ENCODE data around the gene TGM2.

TGM2 gene

DNA sequence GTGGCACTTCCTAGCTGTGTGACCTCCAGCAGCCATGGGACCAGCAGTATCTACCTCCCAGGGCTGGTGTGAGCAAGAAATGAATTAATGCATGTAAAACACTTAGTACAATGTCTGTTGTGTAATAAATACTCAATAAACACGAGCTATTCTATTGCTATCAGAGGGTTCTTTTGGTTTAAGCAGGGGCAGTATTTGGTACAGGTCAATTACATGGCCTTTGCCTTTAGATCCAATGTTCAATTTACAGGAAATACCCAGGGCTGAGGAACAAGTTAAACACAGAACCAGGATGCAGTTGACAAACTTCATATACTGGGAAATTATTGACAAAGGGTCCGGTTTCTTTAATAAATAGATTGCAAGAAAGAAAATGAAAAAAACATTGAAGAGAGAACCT, 2.9 kb downstream of the TGM2 start:
- no peak for DNase-seq (ENCODE audit: low read depth, low spot score)

DNA sequence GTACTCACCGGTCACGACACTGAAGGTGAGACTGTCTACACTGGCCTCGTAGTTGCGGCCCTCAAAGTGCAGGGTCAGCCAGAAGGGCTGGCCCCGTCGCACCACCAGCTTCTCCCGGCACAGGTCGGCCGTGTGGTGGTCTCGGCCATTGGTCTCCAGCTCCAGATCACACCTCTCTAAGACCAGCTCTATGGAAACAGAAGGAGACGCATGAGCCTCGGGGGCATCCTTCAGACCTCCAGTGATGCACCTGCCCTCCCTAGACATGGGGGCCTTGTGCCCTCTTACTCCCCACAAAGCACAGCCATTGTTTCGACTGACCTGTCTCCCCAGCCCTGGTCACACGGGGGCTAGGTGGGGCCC, 3.7 kb downstream of the TGM2 start:
- DNase-seq (ENCODE audit: low read depth, low spot score) = no peak

- DNase-seq (ENCODE audit: low read depth, low spot score) = no peak
Measured at GRCh38 chr20:38159957-38160756, 4.9 kb downstream of the TGM2 start.

GRCh38 chr20:38159566-38159956, 5.5 kb downstream of the TGM2 start:
- DNase-seq (ENCODE audit: low read depth, low spot score) = no peak

DNA sequence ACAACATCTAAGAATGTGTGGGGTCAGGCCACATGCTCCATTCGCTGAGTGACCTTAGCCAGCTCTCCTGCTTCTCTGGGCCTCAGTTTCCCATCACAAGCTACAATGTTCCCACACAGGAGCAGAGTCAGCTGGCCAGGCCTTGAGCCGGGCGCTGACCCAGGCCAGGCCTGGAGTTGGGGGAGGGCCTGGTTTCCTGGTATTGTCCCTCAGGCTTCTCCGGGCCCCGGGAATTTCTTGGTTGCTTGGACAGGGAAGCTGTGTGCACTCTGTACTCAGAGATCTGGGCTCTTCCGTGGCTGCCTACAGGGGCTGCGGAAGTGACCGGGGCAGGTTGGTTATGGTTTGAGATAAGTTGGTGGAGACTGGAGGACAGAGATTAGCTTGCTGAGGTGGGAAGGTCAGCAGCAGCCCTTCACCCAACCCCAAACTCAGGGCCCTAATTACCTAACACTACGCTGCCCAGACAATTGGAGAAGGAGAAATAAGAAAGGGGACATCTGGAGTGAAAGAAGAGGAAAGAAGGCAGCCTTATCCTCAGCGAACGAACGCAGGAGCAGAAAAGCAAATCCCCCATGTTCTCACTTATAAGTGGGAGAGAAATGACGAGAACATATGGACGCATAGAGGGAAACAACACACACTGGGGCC, 6.2 kb downstream of the TGM2 start:
- no peak for DNase-seq (ENCODE audit: low read depth, low spot score)

DNA sequence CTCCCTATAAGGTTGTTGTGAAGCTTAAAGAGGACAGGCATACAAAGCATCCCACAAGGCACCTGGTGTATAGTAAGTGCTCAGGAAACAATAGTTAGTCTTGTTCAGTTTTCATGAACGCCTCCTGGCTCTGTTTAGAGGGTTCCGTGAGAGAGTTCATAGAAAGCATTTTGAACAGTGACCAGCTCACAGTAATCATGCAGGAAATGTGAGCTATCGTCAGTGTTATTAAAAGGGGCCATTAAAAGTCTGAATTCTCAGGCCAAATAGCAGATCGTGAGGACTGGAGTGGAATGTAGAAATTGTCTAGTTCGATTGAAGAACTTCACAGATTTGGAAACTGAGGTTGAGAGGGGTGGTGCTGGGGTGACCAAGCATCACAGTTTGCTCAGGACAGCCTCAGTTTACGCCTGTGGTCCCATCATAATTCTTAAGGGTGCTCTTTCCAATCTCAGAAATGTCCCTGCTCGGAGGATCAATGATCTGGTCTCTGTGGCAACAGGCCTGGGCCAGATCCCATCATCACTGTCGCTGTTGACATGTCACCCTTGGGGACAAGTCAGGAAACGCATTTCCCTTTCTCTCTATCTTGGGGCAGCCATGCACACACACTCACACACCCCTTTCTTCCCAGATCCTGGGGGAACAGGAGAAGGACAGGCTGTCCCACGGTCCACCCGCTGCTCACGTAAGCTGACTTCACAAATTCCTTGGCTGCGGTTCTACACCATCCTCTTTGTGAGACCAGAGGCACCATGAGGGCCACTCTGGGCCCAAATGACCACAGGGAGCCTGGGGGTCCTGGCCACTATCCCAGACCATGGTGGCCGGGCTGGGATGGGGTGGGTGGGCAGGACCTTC, 7.2 kb downstream of the TGM2 start:
- DNase-seq (ENCODE audit: low read depth, low spot score) = no peak

- DNase-seq (ENCODE audit: low read depth, low spot score) = no peak
Measured at GRCh38 chr20:38156888-38157634, 8.0 kb downstream of the TGM2 start.

DNA sequence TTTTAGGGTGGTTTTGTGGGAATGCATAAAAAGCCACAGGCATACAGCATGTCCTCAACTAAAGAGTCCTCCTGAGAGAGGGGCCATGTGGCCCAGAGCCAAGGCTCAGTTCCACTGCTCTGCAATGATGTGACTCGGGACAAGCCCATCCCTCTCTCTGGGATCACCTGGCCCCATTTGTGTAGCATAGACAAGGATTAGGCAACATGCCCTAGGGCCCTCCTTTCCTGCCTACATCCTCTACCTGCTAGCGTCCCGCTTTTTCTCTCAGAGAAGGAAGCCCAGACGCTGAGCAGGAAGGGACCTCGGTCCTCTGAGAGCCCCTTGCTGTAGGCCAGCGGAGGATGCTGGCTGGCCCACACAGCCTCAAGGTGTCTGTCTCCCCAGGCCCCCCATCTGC, 8.8 kb downstream of the TGM2 start:
- DNase-seq (ENCODE audit: low read depth, low spot score) = no peak

- DNase-seq (ENCODE audit: low read depth, low spot score) = no peak
Measured at GRCh38 chr20:38155811-38156210, 9.3 kb downstream of the TGM2 start.

GRCh38 chr20:38153401-38153800, 11.7 kb downstream of the TGM2 start:
- DNase-seq (ENCODE audit: low read depth, low spot score) = no peak

GRCh38 chr20:38152621-38153221, 12.3 kb downstream of the TGM2 start:
- DNase-seq (ENCODE audit: low read depth, low spot score) = no peak

- DNase-seq (ENCODE audit: low read depth, low spot score) = no peak
Measured at GRCh38 chr20:38152175-38152620, 12.9 kb downstream of the TGM2 start.

DNA sequence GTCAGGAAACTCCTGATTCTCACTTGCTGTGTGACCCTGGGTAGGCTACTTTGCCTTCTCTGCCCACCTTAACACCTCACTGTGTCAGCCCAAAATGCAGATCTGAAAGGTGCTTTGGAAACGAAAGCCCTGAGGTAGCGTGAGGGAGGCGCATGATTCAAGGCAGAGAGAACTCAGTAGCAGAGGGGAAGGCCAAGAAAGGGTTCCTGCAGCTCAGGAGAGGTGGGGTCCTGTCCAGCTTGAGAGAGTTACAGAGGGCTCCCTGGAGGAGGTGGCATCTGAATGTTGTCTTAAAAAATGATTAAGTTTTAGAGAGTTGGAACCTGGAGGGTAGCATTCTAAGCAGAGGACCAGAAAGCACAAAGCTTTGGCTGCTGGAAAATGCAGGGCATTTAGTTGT, 13.6 kb downstream of the TGM2 start:
- DNase-seq (ENCODE audit: low read depth, low spot score) = no peak

- no peak for DNase-seq (ENCODE audit: low read depth, low spot score)
Measured at GRCh38 chr20:38150335-38151170, 14.5 kb downstream of the TGM2 start.

DNA sequence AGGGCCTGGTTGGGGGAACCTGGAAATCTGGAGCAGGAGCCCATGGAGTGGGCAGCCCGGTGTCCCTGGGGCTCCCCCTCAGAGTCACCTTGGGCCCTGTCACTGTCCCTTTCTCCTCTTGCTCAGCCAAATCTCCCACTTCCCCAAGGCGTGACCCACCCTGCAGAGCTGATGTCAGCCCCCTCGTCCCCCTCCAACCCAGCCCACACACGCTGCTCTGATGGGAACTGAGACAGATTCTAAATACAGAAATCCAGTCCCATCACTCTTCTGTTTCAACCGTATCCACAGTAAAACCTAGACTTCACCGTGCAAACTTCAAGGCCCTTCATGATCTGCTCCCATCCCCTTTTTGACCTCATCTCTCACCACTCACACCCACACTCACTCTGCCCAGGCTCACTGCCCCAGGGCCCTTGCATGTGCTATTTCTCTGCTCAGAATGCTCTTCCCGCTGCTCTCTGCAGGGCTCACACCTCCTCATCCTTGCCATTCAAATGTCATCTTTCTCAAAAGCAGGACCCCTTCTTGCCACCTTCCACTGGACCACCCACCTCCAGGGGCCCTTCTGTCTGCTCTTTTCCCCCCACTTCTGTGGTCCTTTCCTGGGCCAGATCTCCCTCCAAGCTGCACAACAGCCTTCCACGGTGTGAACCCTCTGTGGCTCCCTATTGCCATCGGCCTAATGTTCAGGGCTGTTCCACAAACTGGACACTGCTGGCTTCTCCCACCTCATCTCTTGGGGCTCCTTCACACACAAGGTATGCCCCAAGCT, 16.6 kb downstream of the TGM2 start:
- no peak for DNase-seq (ENCODE audit: low read depth, low spot score)

DNA sequence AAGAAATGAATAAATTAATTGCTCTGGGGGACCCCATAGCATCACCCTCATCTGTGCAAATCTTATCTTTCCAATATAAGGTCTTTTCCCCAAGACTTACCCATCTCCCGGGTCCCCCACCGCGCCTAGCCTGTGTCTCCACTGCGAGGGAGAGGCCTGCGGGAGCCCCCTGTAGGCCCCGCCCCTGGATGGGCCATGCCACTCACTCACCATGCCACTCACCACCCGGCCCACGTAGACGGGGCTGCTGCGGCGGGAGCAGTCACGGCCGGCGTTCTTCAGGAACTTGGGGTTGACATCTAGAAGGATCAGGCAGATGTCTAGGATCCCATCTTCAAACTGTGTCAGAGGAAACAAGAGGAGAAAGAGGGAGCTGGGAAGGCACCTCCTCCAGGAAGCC, 17.3 kb downstream of the TGM2 start:
- no peak for DNase-seq (ENCODE audit: low read depth, low spot score)

- DNase-seq (ENCODE audit: low read depth, low spot score) = no peak
Measured at GRCh38 chr20:38147163-38147562, 17.9 kb downstream of the TGM2 start.

DNA sequence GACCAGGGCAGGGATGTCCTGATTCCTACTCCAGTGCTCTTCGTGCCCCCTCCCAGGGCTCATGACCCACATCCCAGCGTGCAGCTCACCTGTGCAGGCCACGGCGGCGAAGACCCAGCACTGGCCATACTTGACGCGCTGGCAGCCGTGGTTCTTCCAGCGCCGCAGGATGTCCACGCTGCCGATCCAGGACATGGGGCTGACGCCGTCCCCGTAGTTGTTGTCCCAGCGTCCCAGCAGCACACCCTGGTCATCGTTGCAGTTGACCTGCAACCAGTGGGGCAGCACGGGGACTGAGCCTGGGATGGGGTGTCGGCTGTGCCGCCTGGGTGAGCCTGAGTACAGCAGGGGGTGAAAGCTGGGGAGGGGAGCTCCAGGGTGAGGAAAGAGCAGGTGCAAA, 18.4 kb downstream of the TGM2 start:
- DNase-seq (ENCODE audit: low read depth, low spot score) = no peak

- DNase-seq (ENCODE audit: low read depth, low spot score) = no peak
Measured at GRCh38 chr20:38146156-38146555, 18.9 kb downstream of the TGM2 start.

DNA sequence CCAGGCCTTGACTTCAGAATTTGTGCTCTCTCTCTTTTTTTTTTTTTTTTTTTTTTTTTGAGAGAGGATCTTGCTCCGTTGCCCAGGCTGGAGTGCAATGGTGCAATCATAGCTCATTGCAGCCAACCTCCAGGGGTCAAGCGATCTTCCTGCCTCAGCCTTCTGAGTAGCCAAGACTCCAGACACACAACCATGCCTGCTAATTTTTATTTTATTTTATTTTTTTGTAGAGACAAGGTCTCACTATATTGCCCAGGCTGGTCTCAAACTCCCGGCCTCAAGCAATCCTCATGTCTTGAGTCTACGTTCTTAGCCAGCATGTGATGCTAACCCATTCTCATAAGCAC, 19.4 kb downstream of the TGM2 start:
- DNase-seq (ENCODE audit: low read depth, low spot score) = no peak
